GM21619 (cell line): ENCODE results near the gene PWWP2B.

ENCODE experiments used
- ATAC-seq: cut with Tn5 transposase; IDR thresholded peaks from one replicate; pipeline ENCODE4 v1.9.1; 2021; ENCODE audit not compliant: unreplicated experiment

Gene PWWP2B

GRCh38 chr10:132405463-132405991, 8.5 kb downstream of the PWWP2B start:
- ATAC-seq = no peak

- no peak for ATAC-seq
Measured at GRCh38 chr10:132406181-132406580, 9.2 kb downstream of the PWWP2B start.

- ATAC-seq = no peak
Measured at GRCh38 chr10:132406750-132407149, 9.8 kb downstream of the PWWP2B start.

GRCh38 chr10:132407243-132407746, 10.3 kb downstream of the PWWP2B start:
- ATAC-seq = no peak

GRCh38 chr10:132407846-132408278, 10.9 kb downstream of the PWWP2B start:
- ATAC-seq = no peak

- ATAC-seq = no peak
Measured at GRCh38 chr10:132408367-132408781, 11.4 kb downstream of the PWWP2B start.

GRCh38 chr10:132408823-132409666, 12.0 kb downstream of the PWWP2B start:
- no peak for ATAC-seq

GRCh38 chr10:132409667-132410028, 12.6 kb downstream of the PWWP2B start:
- ATAC-seq = no peak

- ATAC-seq = no peak
Measured at GRCh38 chr10:132410056-132410778, 13.2 kb downstream of the PWWP2B start.

- no peak for ATAC-seq
Measured at GRCh38 chr10:132410779-132411532, 14.0 kb downstream of the PWWP2B start.

- no peak for ATAC-seq
Measured at GRCh38 chr10:132411561-132412253, 14.7 kb downstream of the PWWP2B start.

- ATAC-seq = no peak
Measured at GRCh38 chr10:132412316-132413192, 15.6 kb downstream of the PWWP2B start.

GRCh38 chr10:132413226-132414205, 16.5 kb downstream of the PWWP2B start:
- no peak for ATAC-seq

GRCh38 chr10:132414402-132415016, 17.5 kb downstream of the PWWP2B start:
- no peak for ATAC-seq

GRCh38 chr10:132415255-132415654, 18.3 kb downstream of the PWWP2B start:
- ATAC-seq = no peak

- ATAC-seq = no peak
Measured at GRCh38 chr10:132415956-132416355, 19.0 kb downstream of the PWWP2B start.

- ATAC-seq = no peak
Measured at GRCh38 chr10:132416566-132417256, 19.7 kb downstream of the PWWP2B start.
